GM03348 (cell line): ENCODE results near the gene PARN.
"Not testable (repeated sequence)": the region's sequence is repeated elsewhere in the genome, so short reads cannot be mapped to it uniquely, and the experiment has no call there.

ENCODE experiments used
- DNase-seq: peaks from one replicate; pipeline ENCODE4 v3.0.0; 2012; ENCODE audit warnings: low spot score

PARN gene

GRCh38 chr16:14472357-14472756 is 157.7 kb downstream of the PARN start:
- DNase-seq, result no peak

DNA sequence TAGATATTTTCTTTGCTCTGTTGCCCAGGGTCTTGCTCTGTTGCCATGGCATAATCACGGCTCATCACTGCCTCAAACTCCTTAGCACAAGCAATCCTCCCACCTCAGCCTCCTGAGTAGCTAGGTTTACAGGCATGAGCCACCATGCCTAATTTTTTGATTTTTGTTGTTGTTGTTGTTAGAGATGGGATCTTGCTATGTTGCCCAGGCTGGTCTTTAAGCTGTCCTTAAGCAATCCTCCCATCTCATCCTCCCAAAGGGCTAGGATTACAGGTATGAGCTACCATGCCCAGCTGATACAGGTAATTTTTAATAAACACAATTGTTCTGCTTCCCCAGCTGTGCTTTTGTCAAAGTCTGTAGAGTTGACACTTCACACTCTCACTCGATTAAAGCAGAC is 159.3 kb downstream of the PARN start:
- no peak for DNase-seq

GRCh38 chr16:14465799-14466198 is 164.3 kb downstream of the PARN start:
- DNase-seq, result no peak

DNA sequence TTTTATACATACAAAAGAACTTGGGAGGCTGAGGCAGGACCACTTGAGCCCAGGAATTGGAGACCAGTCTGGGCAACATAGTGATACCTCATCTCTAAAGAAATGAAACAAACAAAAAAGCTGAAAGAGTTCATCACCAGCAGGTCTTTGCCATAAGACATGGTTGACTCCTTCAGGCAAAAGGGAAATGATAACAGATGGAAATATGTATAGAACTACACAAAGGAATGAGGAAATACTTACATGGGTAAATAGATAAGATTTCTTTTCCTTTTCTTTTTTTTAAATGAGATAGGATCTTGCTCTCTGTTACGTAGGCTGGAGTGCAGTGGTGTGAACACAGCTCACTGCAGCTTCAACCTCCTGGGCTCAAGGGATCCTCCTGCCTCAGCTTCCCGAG is 165.3 kb downstream of the PARN start:
- DNase-seq, result no peak

DNA sequence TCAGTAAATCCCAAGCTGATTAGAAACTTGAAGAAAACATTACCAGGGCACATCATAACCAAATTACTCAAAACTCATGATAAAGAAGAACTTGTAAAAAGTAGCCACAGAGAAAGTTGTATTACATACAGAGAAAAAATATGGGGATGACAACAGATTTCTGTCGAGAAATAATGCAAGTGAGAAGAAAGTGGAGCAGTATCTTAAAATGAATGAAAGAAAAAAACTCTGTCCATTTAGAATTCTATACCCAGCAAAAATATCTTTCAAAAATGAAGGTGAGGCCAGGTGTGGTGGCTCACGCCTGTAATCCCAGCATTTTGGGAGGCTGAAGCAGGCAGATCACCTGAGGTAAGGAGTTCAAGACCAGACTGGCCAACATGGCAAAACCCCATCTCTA is 165.9 kb downstream of the PARN start:
- no peak for DNase-seq

DNA sequence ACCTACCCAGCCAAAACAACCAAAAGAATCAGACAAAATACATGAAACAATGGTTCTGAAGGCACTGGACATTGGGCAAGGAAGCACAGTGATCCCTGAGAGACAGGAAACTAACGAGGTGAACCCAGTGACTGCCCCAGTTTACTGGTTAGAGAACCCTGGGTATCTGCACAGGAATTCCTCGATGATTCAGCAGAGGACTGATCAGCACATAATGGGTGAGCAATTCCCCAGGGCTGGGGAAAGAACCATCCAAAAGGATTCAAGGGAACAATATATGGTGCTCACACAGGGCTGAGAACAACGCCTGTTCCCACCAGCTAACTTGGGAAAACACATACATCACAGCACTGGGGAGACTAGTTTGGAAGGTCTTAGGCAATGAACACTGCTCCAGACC is 167.2 kb downstream of the PARN start:
- DNase-seq, result no peak

GRCh38 chr16:14460726-14461125 is 169.3 kb downstream of the PARN start:
- no peak for DNase-seq

- DNase-seq, result no peak
These were observed 171.5 kb downstream of the PARN start for GRCh38 chr16:14458576-14458975.

DNA sequence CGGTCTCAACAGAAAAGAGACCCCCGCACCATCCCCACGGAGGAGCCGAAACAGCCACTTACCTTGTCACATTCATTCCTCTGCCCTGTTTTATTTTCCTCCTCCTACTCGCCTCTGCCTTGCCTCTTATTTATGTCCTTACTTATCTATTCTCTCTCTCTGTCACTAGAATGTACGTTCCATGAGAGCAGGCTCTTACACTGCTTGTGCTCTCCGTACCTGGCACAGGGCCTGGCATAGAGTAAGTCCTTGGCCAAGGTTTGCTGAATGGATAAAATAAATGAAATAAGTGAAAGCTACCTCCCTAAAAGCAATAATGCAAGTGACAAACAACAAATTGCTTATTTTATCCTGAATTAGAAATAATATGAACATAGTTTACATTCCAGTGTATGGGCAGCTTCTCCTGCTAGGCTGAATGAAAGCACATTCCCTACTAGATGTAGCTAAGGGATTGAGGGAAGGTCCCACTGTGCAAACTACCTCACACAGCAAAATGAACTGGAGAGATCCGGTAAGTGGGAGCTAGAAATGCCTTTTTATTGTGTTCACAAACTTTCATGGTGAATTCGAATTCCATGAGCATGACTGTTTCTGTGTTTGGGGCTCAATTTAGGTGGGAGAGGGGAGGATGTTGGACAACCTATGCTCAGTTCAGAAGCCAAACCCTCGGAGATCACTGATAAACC is 173.1 kb downstream of the PARN start:
- DNase-seq, result no peak

GRCh38 chr16:14455573-14455972 is 174.5 kb downstream of the PARN start:
- DNase-seq, result peak; percentile 23

DNA sequence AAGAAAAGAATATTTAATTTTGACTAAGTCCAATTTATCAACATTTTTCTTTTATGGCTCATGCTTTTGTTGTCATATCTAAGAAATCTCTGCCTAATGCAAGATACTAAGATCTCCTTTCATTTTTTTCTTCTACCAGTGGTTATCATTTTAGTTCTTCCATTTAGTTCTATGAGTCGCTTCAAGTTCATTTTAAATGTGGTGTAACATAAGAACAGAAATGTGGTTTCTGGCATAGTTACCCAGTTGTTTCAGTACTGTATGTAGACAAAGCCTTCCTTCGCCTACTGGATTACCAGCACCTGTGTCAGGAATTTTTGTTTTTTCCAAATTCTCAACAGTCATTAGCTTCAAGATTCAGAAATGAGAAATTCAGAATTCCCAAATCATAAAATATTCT is 175.7 kb downstream of the PARN start:
- peak; percentile 11 for DNase-seq

- no peak for DNase-seq
These were observed 178.0 kb downstream of the PARN start for GRCh38 chr16:14452066-14452465.

DNA sequence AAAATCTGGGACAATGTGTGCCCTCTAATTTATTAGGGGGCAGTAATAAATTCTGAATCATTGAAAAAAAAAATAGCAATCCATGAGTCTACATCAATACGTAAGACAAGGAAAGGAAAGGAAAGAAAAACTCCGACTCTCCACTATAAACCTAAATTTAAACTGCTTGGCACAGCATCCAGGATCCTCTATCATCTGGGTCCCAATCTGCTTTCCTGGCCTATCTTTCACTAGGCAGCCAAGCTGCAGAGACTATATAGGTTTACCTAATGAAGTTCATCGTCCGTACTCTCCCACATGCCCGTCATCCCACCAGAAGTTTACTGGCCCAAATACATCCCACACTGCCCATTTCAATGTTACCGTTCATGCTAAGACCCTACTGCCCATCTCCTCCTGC is 179.2 kb downstream of the PARN start:
- DNase-seq, result no peak

- DNase-seq, result no peak
These were observed 180.1 kb downstream of the PARN start for GRCh38 chr16:14449790-14450480.

DNA sequence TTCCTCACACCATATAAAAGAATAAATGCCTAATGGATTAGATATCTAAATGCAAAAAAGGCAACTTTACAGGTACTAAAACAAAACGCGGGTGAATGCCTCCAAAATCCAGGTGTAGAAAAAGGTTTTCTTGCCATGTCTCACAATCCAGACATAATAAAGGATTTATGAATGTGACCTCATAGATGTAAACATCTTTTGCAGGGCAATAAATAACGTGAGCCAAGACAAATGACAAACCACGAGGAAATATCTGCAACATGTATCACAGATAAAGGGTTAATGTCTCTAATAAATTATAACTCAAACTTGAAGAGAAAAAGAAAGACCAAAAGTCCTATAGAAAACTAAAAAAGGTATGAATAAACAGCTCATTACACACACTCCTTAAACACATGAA is 180.7 kb downstream of the PARN start:
- DNase-seq, result no peak

- DNase-seq, result no peak
These were observed 181.2 kb downstream of the PARN start for GRCh38 chr16:14448879-14449278.

GRCh38 chr16:14447783-14448182 is 182.3 kb downstream of the PARN start:
- DNase-seq, result no peak

GRCh38 chr16:14446796-14447195 is 183.3 kb downstream of the PARN start:
- no peak for DNase-seq

- DNase-seq, result no peak
These were observed 183.9 kb downstream of the PARN start for GRCh38 chr16:14445937-14446715.

DNA sequence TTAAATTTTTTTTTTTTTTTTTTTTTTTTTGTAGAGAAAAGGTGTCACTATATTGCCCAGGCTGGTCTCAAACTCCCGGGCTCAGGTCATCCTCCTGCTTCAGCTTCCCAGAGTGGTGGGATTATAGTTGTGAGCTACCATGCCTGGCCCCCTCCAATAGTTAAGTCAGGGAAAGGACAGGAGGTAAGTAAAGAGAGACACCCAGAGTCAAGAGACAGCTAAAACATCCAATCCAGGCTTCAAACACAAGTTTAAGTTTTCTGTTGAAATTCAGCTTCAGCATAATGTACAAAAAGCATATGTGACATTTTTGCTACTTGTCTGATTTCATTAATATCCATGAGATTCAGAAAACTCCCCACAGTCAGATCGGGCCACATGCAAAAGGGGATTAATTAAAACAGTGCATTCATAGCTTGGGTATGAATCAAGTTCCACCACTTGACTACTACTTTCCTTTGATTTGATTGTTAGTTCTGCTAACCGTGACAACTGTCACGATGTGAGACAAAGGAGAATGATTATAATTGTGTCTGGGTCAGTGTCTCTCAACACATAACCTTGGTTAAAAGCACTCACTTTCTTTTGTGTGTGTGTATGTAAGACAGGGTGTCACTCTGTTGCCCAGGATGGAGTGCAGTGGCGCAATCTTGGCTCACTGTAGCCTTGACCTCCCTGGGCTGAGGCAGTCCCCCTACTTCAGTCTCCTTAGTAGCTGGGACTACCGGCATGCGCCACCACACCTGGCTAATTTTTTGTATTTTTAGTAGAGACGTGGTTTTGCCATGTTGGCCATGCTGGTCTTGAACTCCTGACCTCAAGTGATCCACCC is 184.9 kb downstream of the PARN start:
- DNase-seq, result no peak

- DNase-seq, result not testable (repeated sequence)
These were observed 188.5 kb downstream of the PARN start for GRCh38 chr16:14441533-14441932.

DNA sequence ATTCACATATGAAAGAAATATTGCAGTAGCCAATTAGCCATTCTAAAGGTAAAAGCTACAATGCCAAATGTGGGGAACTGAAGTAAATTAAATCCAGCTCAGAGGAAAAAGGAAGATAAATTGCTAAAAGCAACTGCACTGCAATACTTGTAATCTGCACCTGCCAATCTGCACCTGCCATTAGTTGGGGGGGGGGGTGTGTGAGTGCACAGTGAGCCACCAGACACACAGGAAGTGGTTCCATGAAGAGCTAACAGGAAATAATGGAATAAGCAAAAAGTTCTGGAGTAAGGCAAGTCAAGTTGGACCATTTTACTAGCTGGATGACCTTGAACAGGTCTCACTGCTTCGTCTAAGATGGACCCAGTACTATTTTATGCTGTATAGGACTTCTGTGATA is 191.8 kb downstream of the PARN start:
- DNase-seq, result no peak
